IPS DF 19.7 (cell line): ENCODE data around the gene TDRD7.
A peak's percentile ranks its signal among the peaks of the same experiment; 100 is the strongest.

Experiments used
- DNase-seq: peaks from one replicate; pipeline ENCODE4 v3.0.0-alpha.2; 2013; ENCODE audit warnings: low read depth, low spot score

The TDRD7 gene

DNA sequence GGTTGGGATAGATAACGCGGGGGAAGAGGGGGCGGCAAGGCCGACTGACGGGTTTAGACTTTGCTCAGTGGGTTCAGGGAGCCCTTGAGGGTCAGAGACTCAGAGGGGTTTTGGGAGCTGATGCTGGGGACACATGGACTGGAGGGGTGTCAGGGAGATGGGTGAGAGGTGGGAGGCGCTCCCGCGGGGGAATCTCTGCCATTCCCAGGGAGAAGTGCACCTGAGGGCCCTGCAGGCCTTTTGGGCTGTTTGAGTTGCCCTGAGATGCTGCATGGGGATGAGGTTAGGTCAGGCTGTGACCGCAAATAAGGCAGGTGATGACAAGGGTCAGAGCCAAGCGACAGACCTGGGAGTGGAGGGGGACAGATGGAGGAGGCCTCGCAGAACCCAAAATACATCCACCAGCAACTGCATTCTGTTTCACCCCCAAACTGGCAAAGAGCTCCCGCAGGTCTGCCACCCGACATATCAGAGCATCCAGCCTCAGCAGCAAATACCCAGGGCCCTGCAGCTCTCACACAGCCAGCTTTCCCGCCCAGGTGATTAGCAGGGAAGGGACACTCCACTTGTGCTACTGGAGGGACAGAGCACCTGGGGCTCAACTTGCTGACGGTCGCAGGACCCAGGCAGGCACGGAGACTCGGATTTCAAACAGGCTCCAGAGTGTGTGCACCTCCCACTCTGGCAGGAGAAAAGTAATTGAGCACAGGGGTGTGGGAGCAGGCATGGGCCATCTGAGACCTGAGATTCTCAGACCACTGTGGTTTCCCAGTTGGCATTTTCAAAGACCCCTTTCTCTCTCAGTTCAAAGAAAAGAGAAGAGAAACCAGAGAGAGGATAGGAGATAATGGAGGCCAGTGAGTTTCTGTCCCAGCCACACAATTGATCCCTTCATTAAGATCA is 116.0 kb downstream of the TDRD7 start:
- DNase-seq: no peak

GRCh38 chr9:97528529-97529230 is 116.8 kb downstream of the TDRD7 start:
- peak; percentile 45 for DNase-seq

- DNase-seq: no peak
Measured at GRCh38 chr9:97529363-97530076, 117.6 kb downstream of the TDRD7 start.

- no peak for DNase-seq
Measured at GRCh38 chr9:97531888-97532376, 120.0 kb downstream of the TDRD7 start.

DNA sequence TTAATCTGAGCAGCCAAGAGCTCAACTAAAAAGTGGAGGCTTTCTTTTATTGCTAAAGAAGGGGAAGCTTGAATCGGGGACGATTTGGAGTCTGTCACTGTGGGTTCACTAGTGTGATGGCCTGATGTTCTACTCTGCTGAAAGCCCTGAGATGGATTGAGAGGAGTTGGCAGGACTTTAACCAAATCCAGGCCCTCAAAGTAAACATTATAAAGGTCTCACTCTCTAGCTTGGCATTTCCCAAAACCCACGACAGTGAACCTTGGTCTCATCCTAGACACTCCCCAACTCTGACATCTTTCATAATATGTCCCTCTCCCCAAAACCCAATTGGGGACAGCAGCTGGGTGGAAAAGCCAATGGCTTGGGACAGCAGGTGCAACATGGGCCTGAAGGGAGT is 122.3 kb downstream of the TDRD7 start:
- DNase-seq: no peak

- DNase-seq: no peak
Measured at GRCh38 chr9:97534961-97535594, 123.2 kb downstream of the TDRD7 start.

GRCh38 chr9:97535771-97536170 is 123.9 kb downstream of the TDRD7 start:
- DNase-seq: no peak

DNA sequence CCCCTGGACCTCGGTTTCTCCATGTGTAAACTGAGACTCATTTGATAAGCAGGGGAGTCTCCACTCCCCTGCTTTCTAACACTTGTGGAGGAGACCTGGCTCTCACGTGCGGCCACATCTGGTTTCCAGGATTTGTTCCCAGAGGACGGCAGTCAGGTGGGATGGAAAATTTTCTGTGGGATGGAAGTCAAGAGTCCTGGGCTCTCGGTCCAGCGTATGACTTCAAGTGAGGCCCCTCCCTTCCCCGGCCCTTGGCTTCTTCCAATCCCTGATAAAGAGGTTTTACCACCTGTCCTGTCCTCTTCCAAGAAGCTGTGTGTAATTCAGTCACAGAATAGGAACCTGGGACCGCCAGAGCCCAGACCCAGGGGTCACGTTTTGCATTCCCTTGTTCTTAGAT is 124.6 kb downstream of the TDRD7 start:
- DNase-seq: no peak

DNA sequence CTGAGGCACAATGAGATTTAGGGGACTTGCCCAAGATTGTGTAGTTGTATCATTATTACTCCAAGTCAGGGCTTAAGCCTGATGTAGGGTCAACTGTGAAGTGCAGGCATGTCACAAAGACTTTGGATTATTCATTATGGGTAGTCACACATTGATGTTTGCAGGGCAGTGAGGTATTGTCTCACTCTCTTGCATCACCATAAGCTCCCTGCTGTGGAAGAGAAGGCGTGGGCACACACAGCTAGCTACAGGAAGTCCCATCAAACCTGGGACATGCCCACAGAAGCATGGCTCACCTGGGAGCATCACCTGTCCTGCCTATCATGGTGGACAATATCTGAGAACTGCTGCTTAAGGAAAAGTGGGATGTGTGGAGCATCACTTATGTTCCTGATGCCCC is 131.7 kb downstream of the TDRD7 start:
- no peak for DNase-seq

- DNase-seq: no peak
Measured at GRCh38 chr9:97545486-97545885, 133.6 kb downstream of the TDRD7 start.
